NCI-H1417 treated with DMSO at 0.1 percent for 48 hours (cell line): ENCODE results near the gene GPR18.

Experiments
- DNase-seq: peaks from one replicate; lab custom pipeline; 2025; lab: John Stamatoyannopoulos, UW

GPR18 gene

DNA sequence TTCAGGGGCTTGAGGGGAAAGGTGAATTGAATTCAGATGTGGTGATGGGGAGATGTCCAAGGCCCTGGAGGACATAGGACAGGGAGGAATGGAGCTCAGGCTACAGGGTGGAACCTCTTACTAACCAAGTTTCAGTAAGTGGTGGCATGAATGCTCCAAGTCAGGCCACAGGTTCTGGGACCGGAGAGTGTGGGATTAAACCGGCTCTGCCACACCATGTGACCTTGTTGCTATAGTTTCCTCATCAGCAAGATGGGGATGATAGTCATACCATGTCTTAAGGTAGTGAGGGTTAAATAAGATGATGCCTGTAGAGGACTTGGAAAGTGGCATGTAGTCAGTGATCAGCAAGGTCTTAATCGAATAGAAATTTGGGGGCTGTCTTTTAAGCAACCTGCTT lies 32.7 kb upstream of the GPR18 start:
- DNase-seq: no peak

GRCh38 chr13:99289674-99290337 lies 31.6 kb upstream of the GPR18 start:
- no peak for DNase-seq

- DNase-seq: no peak
These were observed 31.1 kb upstream of the GPR18 start for GRCh38 chr13:99289271-99289670.

DNA sequence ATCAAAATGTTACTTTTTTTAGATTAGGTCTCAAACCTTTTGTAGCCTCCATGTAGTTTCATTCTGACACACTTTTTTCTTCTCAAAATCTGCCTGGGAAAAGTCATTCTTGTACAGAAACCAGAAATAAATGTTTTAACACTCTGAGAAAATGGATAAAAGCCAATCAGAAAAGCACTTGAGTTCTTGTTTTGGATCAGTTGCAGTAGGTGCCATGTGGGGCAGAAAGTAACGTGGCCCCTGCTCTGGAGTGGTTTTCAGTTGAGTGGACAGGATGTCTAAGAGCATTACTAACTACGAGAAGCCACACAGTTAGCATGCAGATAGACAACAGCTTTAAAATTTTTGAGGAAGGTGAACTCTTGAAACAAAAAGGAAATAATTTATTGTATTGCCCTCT lies 29.9 kb upstream of the GPR18 start:
- no peak for DNase-seq

DNA sequence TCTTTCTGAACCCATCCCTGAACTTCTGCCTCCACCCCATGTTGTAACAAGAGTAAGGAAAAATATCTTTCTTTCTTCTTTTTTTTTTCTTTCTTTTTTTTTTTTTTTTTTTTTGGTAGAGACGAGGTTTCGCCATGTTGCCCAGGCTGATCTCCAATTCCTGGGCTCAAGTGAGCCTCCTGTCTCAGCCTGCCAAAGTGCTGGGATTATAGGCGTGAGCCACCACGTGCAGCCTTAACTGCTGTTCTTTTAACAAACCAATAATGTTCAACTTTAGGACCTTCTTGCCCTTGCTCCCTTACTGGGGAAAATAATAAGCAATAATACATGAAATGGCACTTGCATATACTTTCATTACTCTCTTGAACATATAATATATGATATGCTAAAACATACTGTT lies 29.4 kb upstream of the GPR18 start:
- no peak for DNase-seq

DNA sequence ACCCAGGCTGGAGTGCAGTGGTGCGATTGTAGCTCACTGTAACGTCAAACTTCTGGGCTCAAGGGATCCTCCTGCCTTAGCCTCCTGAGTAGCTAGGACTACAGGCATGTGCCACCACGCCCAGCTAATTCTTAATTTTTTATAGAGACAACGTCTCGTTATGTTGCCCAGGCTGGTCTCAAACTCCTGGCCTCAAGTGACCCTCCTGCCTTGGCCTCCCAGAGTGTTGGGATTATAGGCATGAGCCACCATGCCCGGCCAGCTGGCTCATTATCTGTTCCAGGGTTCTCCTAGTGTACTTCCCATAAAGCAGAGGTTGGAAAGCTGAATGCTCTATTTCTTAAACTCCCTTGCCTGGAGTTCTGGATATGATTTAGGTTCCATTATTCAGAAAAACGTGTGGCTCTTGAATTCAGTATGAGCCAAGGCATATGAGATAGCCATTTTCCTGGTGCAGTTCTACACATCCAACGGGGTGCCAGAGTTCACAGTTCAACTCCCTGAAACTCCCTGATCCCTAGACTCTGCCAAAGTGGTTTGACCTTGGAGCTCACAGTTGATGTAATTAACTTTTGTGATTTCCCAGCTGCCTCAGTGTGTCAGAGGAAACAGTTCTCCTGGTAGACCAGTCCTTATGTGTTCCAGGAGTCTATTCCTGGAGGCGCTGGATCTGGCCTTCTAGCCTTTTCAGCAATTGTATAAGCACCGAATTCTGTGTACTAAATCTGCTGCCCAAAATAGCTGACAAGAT lies 27.4 kb upstream of the GPR18 start:
- DNase-seq: no peak

GRCh38 chr13:99282264-99283231 lies 24.4 kb upstream of the GPR18 start:
- no peak for DNase-seq

- DNase-seq: no peak
These were observed 23.7 kb upstream of the GPR18 start for GRCh38 chr13:99281811-99282263.

GRCh38 chr13:99280166-99280565 lies 22.0 kb upstream of the GPR18 start:
- no peak for DNase-seq

DNA sequence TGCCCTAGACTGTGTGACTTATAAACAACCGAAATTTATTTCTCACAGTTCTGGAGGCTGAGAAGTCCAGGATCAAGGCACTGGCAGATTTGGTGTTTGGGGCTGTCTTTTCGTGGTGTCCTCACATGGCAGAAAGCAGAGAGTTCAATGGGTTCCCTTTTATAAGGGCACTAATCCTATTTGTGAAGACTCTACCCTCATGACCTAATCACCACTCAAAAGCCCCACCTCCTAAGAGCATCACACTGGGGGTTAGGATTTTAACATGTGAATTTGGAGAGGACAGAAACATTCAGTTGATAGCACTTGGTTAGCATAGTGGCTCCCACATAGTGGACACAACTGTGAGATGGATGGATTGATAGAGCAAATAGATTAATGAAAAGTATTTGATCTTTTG lies 21.5 kb upstream of the GPR18 start:
- no peak for DNase-seq

DNA sequence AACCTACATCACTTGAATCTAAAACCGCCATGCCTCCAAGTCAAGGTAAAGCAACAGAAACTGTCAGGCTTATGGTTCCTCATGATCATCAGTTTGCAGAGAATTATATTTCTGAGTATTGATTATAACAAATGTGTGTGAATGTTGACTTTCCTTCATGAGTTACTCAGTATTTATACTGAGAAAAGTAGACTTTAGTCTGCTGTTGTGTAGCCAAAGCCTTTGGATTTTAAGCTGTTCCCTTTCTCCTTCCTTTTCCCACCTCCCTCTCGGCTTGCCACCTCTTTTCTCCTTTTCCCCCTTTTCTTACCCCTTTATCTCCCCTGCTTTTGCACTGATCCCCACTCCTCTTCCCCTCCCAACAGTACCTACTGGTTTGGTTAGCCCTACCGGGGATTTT lies 20.7 kb upstream of the GPR18 start:
- DNase-seq: no peak

- DNase-seq: no peak
These were observed 20.0 kb upstream of the GPR18 start for GRCh38 chr13:99278200-99278599.

GRCh38 chr13:99277629-99278028 lies 19.4 kb upstream of the GPR18 start:
- no peak for DNase-seq

DNA sequence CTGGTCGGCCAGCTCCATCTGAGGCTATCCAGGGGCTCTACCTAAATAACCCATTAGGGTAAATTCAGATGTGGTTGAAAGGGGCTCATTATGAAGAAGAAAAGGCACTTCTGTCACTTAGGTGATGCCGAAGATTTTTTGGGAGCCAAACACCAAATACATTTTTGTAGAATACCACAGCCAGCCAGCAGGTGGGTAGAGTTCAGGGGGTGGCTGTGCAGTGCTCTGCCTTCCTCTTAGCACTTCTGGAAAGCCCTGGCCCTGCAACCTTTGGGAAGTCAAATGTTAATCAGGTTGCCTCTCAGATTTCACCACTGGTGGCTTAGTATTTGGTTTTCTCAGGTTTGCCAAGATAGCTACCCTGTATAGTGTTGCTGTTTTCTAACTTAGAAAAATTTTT lies 18.5 kb upstream of the GPR18 start:
- no peak for DNase-seq

DNA sequence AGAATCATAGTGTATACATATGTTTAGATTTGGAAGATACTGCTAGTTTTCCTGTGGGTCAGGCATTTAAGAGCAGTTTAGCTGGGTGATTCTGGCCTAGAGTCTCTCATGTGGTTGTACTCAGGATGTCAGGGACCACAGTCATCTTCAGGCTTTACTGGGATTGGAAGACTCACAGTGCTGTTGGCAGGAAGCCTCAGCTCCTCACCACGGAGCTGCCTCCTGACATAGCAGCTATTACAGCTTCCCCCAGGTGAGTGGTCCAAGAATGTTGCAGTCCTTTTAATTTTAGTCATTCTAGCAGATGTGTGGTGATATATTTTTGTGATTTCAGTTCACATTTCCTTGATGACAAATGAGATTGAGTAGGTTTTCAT lies 16.9 kb upstream of the GPR18 start:
- no peak for DNase-seq

DNA sequence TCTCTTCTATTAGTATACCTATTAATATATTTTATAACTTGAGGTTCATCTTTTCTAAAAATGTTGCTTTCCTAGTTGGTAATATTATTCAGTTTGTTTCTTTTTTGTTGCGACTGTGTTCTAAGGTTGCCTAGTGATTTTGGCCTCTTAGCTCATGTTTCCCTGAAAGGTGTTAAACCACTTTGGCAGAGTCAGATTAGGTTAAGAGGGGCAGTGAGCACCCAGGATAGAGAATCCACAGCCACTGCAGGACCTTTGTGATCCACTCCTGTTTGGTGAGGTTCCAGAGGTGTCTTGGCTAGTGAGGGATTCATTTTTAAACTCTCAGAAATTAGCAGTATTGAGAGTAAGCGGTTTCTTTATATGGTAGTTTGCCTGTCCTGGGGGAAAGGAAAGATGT lies 14.9 kb upstream of the GPR18 start:
- DNase-seq: no peak

- no peak for DNase-seq
These were observed 14.3 kb upstream of the GPR18 start for GRCh38 chr13:99272481-99272880.

GRCh38 chr13:99271249-99271648 lies 13.1 kb upstream of the GPR18 start:
- DNase-seq: no peak

DNA sequence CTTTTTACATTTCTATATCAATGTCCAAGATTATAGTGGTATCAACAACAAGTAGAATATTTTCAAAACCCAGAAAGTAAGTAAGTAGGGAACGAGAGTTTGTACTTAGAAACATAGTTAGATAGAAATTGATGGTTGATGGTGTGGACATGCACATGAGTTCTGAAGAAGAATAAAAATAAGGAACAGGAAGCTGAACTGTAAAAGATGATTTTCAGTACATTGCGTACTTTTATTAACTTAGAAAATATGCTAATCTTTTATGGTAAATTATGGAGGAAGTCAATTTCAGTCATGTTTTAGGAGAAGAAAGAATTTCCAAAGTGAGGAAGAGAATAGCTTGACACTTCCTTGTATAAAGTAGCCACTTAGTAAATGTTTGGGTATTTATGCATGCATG lies 12.3 kb upstream of the GPR18 start:
- DNase-seq: no peak

- peak; percentile 31 for DNase-seq
These were observed 11.6 kb upstream of the GPR18 start for GRCh38 chr13:99269627-99270241.

DNA sequence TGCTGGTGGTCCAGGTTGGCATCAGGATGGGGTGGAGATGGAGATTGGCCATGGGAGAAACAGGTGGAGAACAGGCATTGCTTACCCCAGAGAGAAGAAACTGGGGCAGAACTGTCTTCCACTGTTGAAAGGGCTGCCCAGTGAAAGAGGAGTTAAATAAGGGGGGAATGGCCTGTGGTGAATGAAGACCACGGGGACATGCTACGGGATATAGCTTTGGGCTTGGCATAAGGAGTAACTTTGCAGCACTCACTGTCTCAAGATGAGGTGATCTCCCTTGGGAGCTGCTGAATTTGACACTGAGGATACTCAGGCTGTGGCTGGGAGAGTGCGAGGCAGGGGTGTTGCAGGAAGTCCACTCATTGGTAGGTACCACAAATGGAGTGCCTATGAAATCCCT lies 10.6 kb upstream of the GPR18 start:
- DNase-seq: no peak

DNA sequence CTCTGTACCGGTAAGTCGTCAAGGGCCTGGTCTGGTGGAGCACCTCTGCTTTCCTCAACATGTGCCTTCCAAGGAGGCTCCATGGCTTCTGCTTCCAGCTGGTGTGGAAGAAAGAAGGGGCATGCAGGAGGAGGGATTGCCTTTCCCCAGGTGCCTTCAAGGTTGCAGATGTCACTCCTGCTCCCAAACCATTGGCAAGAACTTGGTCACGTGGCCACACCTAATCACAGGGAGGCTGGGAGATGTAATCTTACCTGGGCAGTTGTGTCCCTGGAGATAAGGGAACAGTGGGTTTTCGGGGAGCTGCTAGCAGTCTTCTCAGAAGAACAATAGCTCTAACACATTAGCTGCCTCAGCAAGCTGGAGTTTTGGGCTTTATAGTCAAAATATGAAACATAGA lies 9.7 kb upstream of the GPR18 start:
- DNase-seq: no peak
